AG08395 (cell line): ENCODE data around the gene PIANP.

ENCODE experiments used
- DNase-seq: peaks from one replicate; pipeline ENCODE4 v3.0.0; 2012; ENCODE audit warnings: mixed read lengths, low spot score

The PIANP gene

GRCh38 chr12:6667559-6668210 lies 32.9 kb downstream of the PIANP start:
- DNase-seq = no peak

GRCh38 chr12:6666211-6666610 lies 34.4 kb downstream of the PIANP start:
- no peak for DNase-seq

GRCh38 chr12:6664902-6665301 lies 35.7 kb downstream of the PIANP start:
- no peak for DNase-seq

- DNase-seq = peak; percentile 99
These were observed 37.5 kb downstream of the PIANP start, which contains the start of gene ING4 for GRCh38 chr12:6662906-6663742. ING4 (minus strand) TSS chr12:6663119; CDS start chr12:6663101, 18 bp downstream.

- peak; percentile 63 for DNase-seq
These were observed 38.1 kb downstream of the PIANP start for GRCh38 chr12:6662602-6662905.

- DNase-seq = no peak
These were observed 46.6 kb downstream of the PIANP start for GRCh38 chr12:6653987-6654386.

- DNase-seq = no peak
These were observed 47.3 kb downstream of the PIANP start for GRCh38 chr12:6653342-6653741.

- no peak for DNase-seq
These were observed 48.2 kb downstream of the PIANP start for GRCh38 chr12:6652391-6652790.

- no peak for DNase-seq
These were observed 49.8 kb downstream of the PIANP start for GRCh38 chr12:6650832-6651231.

GRCh38 chr12:6647083-6647604 lies 53.5 kb downstream of the PIANP start, which contains the start of gene ACRBP:
ACRBP (minus strand) TSS chr12:6647432; CDS start chr12:6647366, 66 bp downstream.
- peak; percentile 68 for DNase-seq

- DNase-seq = no peak
These were observed 54.1 kb downstream of the PIANP start for GRCh38 chr12:6646276-6647082.

- DNase-seq = no peak
These were observed 55.7 kb downstream of the PIANP start for GRCh38 chr12:6644903-6645302.

GRCh38 chr12:6644257-6644596 lies 56.4 kb downstream of the PIANP start:
- no peak for DNase-seq
